Hematopoietic multipotent progenitor cell treated with erythropoietin and hydrocortisone succinate and interleukin-3 and kit ligand, for 15 days (in vitro differentiated cells): Measurements from ENCODE around the gene PCNP.
A peak's percentile ranks its signal among the peaks of the same experiment; 100 is the strongest.
"Not testable (repeated sequence)": the region's sequence is repeated elsewhere in the genome, so short reads cannot be mapped to it uniquely, and the experiment has no call there.

Experiments
- DNase-seq: peaks from one replicate; pipeline ENCODE4 v3.0.0-alpha.2; 2015; ENCODE audit warnings: low spot score

PCNP gene

DNA sequence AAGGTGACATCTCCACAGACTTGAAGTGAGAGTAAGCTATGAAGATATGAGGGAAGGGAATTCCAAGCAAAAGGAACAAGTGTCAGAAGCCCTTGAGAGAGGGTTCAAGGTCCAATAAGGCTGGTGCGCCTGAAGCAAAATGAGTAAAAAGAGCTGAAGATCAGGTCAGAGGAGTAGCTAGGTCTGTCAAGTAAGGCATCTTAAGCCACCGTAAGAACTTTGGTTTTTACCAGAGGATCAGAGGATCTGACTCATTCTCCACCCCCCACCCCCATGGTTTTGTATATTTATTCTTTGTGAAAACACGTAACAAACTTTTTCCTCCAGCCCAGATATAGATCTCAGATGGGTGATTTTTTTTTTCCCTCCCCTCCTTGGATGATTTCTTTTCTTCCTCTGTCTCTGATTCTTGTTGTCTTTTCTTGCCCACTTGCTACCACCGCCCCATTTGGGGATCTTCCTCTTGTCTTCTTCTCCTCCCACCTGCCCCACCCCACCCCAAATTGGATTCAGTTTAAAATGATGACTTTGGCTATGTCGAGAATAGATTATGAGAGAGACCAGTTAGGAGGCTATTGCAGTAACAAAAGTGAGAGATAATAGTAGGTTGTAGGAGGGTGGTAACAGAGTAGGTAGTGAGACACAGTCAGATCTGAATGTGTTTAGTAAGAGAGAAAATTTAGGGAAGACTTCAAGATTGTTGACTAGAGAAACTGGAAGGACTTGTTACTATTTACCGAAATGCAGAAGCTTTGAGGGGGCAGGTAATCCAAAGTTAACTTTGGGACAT lies 6.3 kb upstream of the PCNP start:
- no peak for DNase-seq

DNA sequence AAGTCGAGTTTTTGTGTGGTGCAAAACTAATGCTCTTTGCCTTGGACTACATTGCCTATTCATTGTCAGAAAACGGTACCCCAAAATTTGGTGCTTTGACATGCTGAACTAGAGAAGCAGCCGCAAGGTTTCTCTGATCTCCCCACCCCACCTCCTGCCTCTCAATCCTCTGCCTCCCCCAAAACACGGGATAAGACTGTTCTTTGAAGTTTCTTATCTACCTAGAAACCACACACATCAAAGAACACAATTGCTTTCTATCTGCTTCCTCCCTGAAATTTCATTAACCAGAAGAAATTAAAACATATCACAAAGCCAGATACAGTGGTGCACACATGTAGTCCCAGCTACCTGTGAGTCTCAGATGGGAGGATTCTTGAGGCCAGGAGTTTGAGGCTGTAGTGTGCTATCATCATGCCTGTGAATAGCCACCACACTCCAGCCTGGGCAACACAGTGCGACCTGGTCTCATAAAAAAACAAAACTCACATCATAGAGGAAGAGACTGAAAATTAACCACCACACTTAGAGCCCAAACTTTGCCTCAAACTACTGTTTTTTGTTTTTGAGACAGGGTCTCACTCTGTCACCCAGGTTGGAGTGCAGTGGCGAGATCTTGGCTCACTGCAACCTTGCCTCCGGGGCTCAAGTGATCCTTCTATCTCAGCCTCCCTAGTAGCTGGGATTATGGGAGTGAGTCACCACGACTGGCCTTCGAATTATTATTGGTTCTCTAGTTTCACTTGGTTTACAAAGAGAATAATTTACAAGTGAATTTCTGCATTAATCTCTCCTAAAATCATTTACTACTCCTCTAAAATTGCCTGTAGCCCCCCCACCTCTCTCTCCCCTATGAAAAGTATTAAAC lies 2.7 kb upstream of the PCNP start:
- DNase-seq, result no peak

DNA sequence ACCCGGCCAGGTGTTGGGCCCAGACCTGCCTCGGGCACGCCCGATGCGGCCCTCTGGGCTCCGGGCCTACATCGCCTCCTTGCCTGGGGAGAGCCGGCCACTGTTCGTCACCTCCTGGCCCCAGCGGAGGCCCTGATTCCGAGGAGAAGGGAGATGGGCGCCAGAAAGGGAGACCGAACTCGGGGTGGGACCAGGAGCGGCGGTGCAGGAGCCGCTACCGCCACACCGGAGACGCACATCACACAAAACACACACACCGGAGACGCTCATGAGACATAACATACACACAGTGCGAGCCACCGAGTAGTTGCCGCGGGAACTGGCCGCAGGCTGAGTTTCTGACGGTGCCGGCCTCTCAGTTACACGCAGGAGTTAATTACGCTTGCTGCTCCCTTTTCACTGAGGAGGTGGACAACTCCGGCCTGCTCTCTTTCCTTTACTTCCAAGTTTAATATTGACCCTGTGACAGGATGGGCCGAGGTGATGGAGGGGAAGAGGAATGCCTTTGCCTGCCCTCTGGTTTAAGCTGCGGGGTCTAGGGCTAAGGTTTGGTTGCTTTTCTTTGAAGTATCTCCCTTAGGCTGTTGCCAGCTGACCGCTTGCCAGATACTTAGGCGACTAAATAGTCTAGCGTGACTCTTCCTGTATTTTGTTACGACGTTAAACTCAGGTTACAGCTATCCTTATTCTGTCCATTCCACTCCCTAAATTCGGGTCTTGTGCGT lies 570 bp downstream of the PCNP start:
- DNase-seq, result peak; percentile 59

DNA sequence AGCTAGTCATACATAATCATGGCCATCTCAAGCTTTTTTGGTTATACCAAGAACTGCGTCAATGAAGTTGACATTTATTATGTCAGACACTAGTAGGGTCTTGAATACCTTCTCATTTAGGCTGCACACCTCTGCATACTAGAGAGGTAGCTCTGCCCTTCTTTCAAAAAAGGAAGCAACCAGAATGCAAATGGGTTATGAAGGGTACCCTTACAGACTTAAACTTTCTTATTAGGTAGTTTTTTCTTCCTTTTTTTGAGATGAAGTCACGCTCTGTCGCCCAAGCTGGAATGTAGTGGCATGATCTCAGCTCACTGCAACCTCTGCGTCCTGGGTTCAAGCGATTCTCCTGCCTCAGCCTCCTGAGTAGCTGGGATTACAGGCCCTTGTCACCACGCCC lies 3.3 kb downstream of the PCNP start:
- no peak for DNase-seq

DNA sequence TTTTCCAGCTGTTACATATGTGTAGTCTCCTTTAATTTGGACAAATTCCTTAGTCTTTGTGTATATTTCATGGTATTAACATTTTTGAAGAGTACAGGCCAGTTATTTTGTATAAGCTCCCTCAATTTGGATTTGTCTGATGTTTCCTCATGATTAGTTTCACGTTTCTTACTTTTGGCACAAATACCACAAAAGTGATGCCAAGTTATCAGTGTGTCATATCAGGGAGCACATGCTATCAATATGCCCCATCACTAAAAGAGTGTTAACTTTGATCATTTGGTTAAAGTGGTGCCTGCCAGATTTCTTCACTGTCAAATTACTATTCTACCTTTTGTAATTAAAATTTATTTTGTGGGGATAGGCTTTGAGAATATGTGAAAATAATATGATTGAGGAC lies 14.6 kb downstream of the PCNP start:
- no peak for DNase-seq

DNA sequence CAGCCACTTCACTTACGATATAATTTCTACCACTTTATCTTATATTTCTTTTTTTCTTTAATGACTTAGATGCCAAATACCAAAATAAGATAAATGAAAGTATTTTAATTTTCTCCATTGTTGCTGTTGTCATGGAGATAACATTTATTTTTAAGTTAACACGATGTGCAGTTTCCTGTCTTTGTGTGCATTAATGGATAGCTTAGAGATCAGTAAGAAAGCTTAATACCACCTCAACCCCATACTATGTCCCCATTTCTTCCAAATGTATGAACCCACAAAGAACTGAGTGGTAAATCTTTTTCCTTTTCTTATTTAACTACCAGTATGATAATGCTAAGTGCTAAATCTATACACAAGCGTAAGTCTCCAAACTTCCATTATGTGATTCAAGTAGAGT lies 17.1 kb downstream of the PCNP start:
- DNase-seq, result no peak

DNA sequence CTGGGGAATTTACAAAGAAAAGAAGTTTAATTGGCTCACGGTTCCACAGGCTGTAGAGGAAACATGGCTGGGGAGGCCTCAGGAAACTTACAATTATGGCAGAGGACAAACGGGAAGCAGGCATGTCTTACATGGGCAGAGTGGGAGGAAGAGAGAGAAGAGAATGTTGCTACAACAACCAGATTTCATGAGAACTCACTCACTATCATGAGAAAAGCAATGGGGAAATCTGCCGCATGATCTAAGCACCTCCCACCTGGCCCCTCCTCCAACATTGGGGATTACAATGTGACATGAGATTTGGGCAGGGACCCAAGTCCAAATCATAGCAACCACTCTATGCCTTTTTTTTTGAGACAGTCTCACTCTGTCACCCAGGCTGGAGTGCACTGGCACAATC lies 28.8 kb downstream of the PCNP start:
- no peak for DNase-seq

DNA sequence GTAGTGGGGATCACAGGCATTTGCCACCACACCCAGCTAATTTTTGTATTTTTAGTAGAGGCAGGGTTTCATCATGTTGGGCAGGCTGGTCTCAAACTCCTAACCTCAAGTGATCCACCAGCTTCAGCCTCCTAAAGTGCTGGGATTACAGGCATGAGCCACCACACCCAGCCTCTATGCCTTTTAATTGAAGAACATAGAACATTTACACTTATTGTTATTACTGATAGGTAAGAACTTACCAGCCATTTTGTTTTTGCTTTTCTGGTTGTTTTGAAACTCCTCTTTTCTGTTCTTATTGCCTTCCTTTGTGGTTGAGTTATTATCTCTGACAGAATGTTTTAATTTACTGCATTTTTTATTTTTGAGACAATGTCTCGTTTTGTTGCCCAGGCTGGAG lies 29.2 kb downstream of the PCNP start:
- DNase-seq, result no peak

DNA sequence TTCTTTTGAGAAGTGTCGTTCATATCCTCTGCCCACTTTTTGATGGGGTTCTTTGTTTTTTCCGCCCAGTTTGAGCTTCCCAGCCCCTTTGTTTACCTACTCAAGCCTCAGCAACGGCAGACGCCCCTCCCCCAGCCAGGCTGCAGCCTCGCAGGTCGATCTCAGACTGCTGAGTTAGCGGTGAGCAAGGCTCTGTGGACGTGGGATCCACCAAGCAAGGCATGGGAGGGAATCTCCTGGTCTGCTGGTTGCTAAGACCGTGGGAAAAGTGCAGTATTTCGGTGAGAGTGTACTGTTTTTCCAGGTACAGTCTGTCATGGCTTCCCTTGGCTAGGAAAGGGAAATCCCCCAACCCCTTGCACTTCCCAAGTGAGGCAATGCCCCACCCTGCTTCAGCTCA lies 31.4 kb downstream of the PCNP start:
- DNase-seq, result not testable (repeated sequence)

DNA sequence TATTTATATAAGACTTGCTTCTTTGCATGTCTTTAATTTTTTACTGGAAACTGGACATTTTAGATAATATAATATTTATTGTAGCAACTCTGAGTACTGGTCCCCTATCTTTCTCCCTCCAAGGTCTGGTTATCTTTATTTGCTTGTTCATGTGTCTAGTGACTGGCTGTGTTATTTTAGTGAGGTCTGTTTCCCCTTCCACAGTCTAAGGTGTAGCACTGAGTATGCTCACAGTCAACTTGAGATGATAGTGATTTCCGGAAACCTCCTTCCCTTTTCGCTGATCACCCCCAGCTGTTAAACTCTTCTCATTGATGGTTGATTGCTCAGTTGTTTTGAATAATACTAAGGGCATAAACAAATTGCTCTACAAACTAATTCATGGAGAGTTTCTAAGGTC lies 37.0 kb downstream of the PCNP start:
- no peak for DNase-seq

DNA sequence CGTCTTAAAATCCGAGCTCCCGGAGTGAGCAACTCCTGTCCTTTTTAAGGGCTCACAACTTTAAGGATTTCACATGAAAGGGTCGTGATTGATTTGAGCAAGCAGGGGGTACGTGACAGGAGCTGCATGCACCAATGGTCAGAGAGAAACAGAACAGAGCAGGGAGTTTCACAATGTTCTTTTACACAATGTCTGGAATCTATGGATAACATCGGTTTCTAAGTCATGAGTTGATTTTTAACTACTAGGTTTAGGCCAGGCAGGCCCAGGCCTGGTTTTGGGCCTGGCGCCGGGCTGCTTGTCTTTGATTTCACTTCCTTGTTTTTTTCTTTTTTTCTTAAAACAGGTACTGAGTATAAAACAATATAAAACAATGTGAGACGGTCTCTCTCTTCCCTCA lies 39.0 kb downstream of the PCNP start:
- not testable (repeated sequence) for DNase-seq

DNA sequence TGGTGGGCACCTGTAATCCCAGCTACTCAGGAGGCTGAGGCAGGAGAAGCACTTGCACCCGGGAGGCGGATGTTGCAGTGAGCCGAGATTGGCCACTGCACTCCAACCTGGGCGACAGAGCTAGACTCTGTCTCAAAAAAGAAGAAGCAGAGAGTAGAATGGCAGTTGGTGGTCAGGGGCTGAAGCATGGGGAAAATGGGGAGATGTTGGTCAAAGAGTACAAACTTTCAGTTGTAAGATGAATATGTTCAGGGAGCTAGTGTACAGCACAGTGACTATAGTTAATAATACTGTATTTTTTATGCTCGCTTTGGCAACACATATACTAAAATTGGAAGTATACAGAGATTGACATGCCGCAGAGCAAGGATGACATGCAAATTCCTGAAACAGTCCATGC lies 41.5 kb downstream of the PCNP start:
- DNase-seq, result no peak

DNA sequence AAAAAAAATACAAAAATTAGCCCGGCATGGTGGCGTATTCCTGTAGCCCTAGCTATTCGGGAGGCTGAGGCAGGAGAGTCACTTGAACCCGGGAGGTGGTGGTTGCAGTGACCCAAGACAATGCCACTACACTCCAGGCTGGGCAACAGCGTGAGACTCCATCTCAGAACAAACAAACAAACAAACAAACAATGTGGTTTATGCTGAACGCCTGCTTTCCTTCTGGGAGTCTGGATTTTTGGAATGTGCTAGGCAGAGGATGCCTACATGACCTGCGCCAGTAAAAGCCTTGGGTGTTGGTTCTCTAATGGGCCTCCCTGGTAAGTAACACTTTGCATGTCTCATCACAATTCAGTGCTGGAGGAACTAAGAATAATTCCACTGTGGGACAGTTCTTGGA lies 43.5 kb downstream of the PCNP start:
- no peak for DNase-seq

DNA sequence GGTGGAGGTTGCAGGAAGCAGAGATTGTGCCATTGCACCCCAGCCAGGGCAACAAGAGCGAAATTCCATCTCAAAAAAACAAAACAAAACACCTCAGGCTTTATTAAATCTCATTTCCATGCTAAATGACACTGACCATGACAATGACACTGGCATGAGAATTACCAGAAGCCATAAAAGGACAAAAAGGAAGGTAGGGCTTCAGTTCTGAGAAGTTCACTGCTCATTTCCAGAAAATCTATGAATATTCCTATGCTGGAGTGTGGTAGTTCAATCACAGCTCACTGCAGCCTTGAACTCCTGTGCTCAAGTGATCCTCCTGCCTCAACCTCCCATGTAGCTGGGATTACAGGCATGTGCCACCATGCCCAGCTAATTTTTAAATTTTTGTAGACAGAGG lies 44.7 kb downstream of the PCNP start:
- no peak for DNase-seq

DNA sequence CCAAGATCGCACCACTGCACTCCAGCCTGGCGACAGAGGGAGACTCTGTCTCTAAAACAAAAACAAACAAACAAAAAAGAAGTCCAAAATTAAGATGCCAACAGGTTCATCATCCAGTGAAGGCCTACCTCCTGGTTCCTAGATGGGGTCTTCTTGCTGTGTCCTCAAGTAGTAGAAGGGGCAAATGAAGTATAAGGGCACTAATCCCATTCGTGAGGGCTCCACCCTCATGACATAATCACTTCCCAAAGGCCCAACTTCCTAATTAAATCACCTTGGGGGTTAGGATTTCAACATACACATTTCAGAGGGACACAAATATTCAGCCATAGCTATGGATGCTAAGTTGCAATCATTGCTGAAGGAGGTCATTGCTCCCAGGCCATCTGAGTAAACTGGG lies 45.8 kb downstream of the PCNP start:
- DNase-seq, result no peak

DNA sequence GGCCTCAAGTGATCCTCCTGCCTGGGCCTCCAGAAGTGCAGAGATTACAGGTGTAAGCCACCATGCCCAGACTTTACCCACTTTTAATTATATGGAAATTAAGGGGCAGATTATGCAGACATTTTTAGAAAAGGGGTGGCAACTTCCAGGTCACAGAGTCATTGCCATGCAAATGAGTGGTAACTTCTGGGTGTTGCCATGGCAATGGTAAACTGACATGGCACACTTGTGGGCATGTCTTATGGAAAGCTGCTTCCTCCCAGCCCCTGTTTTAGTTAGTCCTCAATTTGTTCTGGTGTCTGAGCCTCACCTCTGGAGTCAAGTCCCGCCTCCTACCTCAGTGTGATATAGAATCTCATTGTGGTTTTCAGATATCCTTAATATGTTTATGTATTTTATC lies 49.7 kb downstream of the PCNP start:
- no peak for DNase-seq

DNA sequence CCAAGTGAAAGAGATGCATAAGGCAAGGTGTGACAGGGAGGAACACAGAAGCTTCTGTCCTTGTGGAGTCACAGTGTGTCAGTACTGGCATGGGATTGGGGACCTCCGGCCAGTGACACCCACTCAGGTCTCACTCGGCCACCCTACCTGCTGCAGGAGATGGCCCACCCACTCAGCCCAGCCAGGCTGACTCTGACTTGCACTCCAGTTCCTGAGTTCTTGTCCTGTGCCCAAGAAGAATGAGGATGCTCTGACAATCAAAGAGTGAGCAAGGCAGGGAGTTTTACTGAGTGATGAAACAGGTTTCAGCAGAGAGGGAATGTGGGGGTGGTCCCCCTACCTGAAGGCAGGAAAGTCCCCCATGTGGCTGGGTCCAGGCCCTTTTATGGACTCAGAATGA lies 50.9 kb downstream of the PCNP start:
- no peak for DNase-seq

DNA sequence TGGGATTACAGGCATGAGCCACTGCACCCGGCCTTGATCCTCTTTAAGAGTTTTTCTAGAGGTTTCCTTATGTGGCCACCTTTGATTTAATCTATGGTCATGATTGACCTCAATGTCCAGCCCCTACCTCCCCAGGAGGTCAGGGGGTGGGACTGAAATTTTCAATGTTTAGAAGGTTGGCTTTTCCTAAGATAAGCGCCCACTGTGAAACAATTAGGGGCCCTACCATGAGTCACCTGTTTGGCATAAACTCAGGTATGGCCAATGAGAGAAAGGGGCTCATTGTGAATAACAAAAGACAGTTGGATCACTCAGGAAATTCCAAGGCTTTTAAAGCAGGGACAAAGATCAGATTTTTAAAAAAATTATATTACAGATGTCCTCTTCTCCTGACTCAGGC lies 51.9 kb downstream of the PCNP start:
- no peak for DNase-seq

DNA sequence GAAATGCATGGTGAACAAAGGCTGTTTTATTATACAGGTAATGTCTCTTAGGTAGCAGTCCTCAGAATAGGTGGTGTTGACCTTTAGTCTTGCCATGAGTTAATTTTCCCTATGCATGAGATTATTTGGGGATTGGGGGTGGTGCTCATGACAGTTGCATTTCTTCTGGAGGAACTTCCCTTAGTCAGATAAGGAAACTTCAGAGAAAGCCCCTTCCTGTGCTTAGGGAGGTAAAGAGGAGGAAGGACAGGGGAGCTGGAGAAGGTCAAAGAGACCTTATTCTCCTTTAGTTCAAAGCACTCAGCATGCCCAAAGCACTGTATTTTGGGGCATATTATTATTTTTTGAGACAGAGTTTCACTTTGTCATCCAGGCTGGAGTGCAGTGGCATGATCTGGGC lies 55.2 kb downstream of the PCNP start:
- no peak for DNase-seq

DNA sequence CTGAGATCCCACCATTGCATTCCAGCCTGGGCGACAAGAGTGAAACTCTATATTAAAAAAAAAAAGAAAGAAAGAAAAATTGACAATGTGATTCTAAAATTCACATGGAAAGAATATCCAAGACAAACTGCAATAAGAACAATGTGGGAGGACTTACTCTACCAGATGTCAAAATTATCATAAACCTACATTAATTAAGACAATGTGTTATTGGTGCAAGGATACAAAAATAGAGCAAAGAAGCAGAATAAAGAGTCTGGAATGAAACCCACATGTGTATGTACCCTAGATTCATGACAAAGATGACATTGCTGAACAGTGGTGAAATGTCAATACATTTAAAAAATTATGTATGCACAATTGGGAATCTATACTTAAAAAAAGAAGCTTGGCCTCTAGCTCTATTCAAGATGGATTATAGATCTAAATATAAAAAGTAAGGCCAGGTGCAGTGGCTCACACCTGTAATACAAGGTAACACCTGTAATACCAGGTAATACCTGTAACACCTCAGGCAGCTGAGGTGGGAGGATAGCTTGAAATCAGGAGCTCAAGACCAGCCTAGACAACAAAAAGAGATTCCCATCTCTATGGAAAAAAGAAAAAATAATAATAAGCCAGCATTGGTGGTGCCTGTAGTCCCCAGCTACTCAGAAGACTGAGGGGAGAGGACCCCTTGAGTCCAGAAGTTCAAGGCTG lies 57.3 kb downstream of the PCNP start:
- DNase-seq, result no peak

DNA sequence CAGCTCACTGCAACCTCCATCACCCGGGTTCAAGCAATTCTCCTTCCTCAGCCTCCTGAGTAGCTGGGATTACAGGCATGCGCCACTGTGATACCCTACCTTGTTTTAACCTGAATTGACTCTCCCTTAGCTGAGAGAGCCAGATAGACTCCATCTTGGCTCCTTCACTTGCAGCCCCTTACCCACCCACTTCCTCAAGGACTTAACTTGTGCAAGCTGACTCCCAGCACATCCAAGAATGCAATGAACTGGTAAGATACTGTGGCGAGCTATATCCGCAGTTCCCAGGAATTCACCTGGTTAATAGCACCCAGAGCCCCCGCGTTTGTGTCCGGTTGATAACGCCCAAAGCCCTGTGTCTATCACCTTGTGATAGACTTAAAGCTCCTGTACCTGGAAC lies 58.0 kb downstream of the PCNP start:
- not testable (repeated sequence) for DNase-seq

DNA sequence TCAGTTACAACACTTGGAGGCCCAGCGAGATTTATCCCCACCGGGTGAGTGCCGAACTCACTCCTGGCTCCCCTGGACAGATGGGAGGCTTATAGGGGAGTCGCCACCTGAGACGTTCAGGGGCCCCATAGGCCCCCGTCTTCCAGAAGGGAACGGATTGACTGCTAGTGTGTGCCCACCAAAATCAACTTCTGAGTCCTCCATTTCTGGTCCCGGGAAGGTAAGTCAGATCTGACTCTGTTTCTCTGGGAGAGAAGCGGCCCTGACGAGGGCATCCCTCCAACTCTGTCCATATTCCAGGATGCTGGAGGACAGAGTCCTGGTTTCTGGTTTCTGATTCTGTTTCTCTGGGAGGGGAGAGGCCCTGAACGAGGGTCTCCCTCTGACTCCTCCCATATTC lies 58.6 kb downstream of the PCNP start:
- DNase-seq, result no peak
